Fibroblast of pulmonary artery (primary cell): ENCODE results near the gene NCAPH2.

Experiments
- DNase-seq: peaks from one replicate; pipeline ENCODE4 v3.0.0-alpha.2; 2010; ENCODE audit warnings: low read depth
- H3K4me3 ChIP-seq: replicated peaks from 2 replicates; pipeline ENCODE4 v1.5.1; 2011; ENCODE audit warnings: low read depth, mild to moderate bottlenecking, control low read depth, low read length, moderate library complexity
- TF ChIP-seq, protein P1 (sequence below): IDR thresholded peaks from 2 replicates; pipeline ENCODE4 v1.5.1; 2011; ENCODE audit warnings: mild to moderate bottlenecking, control low read depth, low read length, inconsistent platforms; ENCODE audit errors: missing control alignments

Gene NCAPH2

DNA sequence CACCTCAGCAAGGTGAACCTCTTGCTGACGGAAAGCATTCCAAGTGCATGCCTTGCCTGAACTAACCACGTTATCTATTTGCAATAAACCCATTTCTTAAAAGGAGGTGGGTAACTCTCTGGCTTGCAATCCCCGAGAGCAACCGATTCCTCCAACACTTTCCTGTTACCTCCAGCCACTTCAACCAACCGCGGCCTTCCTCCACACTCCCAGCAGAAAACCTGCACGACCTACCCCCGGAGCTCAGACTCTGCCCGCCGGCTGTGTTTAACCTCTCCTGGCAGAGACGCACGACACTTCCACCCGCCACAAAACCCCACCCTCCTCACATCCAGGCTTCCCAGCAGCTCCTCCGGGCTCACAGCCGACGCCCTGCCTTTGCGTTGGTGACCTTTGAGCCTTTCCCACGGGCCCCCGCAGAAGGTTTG lies 16.7 kb downstream of the NCAPH2 start:
- no peak for DNase-seq
- H3K4me3 ChIP-seq = peak overlapping the region; percentile 74
- TF ChIP-seq, protein P1, sequence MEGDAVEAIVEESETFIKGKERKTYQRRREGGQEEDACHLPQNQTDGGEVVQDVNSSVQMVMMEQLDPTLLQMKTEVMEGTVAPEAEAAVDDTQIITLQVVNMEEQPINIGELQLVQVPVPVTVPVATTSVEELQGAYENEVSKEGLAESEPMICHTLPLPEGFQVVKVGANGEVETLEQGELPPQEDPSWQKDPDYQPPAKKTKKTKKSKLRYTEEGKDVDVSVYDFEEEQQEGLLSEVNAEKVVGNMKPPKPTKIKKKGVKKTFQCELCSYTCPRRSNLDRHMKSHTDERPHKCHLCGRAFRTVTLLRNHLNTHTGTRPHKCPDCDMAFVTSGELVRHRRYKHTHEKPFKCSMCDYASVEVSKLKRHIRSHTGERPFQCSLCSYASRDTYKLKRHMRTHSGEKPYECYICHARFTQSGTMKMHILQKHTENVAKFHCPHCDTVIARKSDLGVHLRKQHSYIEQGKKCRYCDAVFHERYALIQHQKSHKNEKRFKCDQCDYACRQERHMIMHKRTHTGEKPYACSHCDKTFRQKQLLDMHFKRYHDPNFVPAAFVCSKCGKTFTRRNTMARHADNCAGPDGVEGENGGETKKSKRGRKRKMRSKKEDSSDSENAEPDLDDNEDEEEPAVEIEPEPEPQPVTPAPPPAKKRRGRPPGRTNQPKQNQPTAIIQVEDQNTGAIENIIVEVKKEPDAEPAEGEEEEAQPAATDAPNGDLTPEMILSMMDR = no peak

GRCh38 chr22:50525104-50525857 lies 17.3 kb downstream of the NCAPH2 start, which contains the start of gene SCO2:
Gene SCO2, minus strand, starts transcription at chr22:50525598. Its CDS starts 1,187 bp downstream, at chr22:50524411.
- TF ChIP-seq, protein P1 = no peak

GRCh38 chr22:50525858-50526107 lies 17.8 kb downstream of the NCAPH2 start:
- TF ChIP-seq, protein P1 = peak; percentile 11
- H3K4me3 ChIP-seq = peak overlapping the region; percentile 74
- no peak for DNase-seq

More at GRCh38 chr22:50525104-50525857, 17.3 kb downstream of the NCAPH2 start, which contains the start of gene SCO2:
- DNase-seq = peak; percentile 98
- H3K4me3 ChIP-seq = peak within 1 kb of the TSS; percentile 74

DNA sequence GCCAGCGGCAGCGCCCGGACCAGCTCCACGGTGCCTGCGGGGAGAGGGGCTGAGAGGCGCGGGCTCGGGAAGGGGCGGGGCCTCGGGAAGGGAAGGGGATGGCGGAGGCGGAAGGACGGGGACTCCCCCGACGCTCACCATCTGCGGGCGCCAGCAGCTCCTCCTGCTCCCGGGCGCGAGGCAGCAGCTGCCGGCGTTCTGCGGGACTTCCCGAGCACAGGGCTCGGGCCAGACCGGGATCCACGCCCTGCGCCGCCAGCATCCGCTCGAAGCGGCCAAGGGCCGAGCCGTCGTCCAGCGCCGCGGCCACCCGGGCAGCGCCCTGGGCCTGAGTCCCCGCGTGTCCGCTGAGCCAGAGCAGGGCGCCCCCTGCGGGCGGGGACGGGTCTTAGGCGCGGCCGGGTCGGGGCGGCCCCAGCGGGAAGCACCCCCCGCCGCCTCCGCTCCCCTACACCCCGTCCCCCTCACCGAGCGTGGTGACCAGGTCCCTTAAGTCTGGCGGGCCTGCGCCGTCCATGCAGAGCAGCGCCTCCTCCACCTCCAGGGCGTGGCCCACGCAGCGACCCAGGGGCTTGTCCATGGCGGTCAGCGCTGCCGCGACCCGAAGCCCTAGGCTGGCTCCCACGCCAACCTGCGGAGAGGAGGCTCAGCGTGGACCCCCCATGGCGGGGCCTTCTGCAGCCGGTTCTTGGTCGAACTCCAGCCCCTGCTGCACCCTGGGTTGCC lies 18.2 kb downstream of the NCAPH2 start:
- peak overlapping the region; percentile 74 for H3K4me3 ChIP-seq
- peak; percentile 79 for DNase-seq

DNA sequence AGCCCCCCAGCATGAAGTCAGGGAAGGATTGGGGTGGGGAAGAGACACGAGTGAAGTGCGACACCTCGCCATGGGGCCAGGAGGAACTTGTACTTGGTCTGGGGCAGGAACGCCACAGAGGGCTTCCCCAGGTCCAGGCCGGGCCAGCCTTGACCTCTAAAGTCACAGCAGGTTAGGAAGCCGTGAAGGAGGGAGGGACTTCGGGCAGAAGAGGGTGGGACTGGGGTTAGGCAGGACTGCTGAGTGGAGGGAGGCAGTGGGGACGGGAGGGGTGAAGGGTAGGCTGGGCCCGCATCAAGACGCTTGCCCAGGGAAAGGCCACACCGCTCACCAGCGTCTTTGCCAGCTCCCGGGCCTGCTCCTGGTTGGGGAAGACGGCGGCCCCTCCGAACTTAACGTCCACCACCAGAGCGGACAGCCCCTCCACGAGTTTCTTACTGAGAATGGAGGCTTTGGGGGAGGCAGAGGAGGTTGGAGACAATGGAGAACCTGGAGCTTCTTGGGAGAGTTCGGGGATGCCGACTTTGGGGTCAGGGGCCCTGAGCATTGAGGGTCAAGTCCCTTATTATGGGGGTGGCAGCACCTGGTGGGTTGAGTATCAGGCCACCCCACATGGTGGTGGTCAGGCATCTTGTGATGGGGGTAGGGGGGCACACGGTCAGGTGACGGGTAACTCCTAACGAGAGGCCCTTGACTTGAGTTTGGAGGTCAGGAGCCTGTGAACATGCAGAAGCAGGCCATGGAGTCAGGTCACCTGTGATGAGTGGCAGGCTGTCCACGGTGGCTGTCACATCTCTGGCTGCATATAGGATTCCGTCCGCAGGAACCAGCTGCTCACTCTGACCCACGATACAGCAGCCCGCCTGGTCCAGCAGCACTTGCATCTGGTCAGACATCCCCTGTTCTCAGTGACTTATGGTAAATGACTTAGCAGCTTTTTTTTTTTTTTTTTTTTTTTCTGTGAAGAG lies 19.1 kb downstream of the NCAPH2 start:
- H3K4me3 ChIP-seq = peak overlapping the region; percentile 74
- TF ChIP-seq, protein P1 = no peak
- DNase-seq = peak; percentile 49

More for the DNA sequence above, 18.2 kb downstream of the NCAPH2 start:
- TF ChIP-seq, protein P1 = no peak

DNA sequence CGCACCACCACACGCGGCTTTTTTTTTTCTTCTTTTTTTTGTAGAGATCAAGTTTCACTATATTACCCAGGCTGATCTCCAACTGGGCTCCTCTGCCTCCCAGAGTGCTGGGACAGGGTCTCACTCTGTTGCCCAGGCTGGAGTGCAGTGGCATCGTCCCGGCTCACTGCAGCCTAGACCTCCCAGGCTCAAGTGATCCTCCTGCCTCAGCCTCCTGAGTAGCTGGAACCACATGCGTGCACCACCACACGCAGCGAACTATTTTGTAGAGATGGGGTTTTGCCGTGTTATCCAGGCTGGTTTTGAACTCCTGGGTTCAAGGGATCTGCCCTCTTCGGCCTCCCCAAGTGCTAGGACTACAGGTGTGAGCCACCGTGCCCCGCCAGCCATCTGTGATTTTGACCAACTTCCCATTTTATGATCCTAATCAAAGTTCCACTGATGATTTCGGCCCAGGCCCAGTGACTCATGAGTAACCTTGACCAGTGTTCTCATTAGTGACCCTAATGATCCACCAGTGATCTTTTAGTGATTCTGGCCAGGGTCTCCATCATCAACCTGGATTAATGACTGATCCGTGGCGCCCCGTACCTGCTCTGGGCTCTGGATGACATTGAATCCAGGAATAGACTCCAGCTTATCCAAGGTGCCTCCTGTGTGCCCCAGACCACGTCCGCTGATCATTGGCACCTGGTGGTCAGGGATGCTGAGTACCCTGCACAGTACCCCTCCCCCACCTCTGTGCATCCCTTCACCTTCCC lies 20.1 kb downstream of the NCAPH2 start:
- DNase-seq = no peak
- no peak overlapping the region for H3K4me3 ChIP-seq
- TF ChIP-seq, protein P1 = no peak
